Measurements from ENCODE around the gene PDRG1. TPM values are rescaled to one million over a fixed set of nuclear protein-coding genes. Genes with fewer than 3 reads are reported as not detected.
"Not testable (repeated sequence)": the region's sequence is repeated elsewhere in the genome, so short reads cannot be mapped to it uniquely, and the experiment has no call there.

Gene PDRG1
- total RNA-seq, 4 donors from 2014 or later: 5.1 to 6.6 (median 6.2) TPM

DNA sequence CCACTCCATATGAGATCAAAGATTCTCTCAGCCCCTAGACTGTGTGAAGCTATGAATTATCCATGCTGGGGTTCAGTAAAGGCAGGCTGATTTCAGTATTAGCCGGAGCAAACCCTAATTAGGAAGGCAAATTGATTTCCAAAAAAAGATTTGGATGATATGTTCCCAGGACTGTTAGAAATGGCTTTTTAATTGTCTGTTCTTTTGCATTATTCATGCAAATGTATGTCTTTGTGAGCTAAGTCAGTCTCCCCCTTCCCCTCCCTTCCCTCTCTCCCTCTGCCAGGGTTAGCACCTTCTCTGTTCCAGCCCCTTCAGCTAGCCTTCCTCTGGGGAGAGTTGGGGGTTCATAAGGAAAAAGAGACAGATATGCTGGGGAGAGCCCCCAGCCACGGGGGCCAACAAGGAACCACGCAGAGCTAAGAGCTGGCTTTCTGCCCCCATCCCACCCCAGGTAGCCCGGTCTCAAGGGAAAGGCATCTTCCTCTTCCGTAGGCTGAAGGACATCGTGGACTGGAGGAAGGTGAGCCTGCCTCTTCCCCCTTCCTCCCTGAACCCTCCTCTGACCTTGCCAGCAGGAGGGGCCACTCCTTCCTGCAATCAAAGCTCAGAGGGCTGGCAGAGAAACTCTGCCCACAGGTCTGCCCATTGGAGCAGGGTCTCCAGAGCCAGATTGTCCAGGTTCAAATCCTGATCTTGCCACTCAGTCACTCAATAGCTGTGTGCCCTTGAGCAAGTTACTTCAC, 32.3 kb downstream of the PDRG1 start:
- Histone ChIP-seq H3K4me1 (no peaks in the 10 kb centered on the region), H3K36me3 (no peaks in the 10 kb centered on the region), H3K27me3 (no peaks in the 10 kb centered on the region), H3K4me3 (no peak overlapping the region), H3K27ac (no peak overlapping the region), H3K9me3 (no peaks in the 10 kb centered on the region)
- TF ChIP-seq POLR2A (IDR thresholded peaks at IDR 0.05): no peak
- TF ChIP-seq, protein P1, sequence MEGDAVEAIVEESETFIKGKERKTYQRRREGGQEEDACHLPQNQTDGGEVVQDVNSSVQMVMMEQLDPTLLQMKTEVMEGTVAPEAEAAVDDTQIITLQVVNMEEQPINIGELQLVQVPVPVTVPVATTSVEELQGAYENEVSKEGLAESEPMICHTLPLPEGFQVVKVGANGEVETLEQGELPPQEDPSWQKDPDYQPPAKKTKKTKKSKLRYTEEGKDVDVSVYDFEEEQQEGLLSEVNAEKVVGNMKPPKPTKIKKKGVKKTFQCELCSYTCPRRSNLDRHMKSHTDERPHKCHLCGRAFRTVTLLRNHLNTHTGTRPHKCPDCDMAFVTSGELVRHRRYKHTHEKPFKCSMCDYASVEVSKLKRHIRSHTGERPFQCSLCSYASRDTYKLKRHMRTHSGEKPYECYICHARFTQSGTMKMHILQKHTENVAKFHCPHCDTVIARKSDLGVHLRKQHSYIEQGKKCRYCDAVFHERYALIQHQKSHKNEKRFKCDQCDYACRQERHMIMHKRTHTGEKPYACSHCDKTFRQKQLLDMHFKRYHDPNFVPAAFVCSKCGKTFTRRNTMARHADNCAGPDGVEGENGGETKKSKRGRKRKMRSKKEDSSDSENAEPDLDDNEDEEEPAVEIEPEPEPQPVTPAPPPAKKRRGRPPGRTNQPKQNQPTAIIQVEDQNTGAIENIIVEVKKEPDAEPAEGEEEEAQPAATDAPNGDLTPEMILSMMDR (IDR thresholded peaks at IDR 0.05): no peak
- no peak for DNase-seq

DNA sequence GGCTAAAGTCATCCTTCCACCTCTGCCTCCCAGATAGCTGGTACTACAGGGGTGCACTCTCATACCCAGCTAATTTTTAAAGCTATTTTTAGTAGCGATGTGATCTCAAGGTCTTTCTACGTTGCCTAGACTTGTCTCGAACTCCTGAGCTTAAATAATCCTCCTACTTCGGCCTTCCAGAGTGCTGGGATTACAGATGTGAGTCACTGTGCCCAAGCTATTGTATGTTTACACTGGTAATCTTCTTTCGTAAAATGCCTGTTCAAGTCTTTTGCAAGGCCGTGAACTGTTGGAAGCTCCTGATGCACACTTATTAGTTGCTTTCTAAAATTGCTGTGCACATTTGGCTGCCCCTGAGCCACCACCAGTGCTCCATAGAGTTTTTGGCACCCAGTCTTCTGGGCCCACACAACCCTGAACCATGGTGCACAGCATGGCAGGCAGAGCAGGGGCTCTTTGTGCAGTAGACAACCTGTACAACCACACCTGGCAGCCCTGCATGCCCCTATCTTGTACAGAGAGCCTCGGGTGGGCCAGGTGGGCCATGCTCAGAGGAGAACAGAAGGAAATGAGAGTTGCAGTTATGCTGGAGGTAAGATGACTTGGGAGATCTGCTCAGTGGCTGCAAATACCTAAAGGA, 33.3 kb downstream of the PDRG1 start:
- H3K4me1 ChIP-seq: no peaks in the 10 kb centered on the region
- TF ChIP-seq, protein P1 (IDR thresholded peaks at IDR 0.05): no peak
- no peak for TF ChIP-seq POLR2A (IDR thresholded peaks at IDR 0.05)
- no peak for DNase-seq
- H3K9me3 ChIP-seq: no peaks in the 10 kb centered on the region
- H3K4me3 ChIP-seq: no peak overlapping the region
- H3K27me3 ChIP-seq: no peaks in the 10 kb centered on the region
- no peaks in the 10 kb centered on the region for H3K36me3 ChIP-seq
- no peak overlapping the region for H3K27ac ChIP-seq

DNA sequence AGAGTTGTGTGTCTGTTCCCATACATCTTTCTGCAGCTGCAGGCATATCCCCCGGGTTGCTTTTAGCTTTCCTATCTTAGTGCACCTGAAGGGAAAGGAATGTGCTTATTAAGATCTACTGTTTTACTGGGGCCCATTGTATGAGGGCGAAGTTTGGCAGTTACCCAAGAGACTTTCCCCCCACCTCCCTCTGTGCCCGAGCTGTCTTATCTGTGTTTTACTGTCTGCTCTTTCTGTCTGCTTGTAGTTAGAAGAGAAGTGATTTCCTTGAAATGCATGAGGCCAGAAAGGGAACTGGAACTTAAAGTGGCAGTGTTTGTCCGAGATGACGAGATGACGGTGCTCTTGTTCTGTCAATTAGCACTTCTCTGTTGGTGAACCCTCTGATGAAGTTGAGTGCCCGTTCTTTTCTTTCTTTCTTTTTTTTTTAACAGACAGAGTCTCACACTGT, 33.9 kb downstream of the PDRG1 start:
- not testable (repeated sequence) for H3K4me1 ChIP-seq, H3K4me3 ChIP-seq, H3K36me3 ChIP-seq, H3K9me3 ChIP-seq, DNase-seq, H3K27ac ChIP-seq, H3K27me3 ChIP-seq

DNA sequence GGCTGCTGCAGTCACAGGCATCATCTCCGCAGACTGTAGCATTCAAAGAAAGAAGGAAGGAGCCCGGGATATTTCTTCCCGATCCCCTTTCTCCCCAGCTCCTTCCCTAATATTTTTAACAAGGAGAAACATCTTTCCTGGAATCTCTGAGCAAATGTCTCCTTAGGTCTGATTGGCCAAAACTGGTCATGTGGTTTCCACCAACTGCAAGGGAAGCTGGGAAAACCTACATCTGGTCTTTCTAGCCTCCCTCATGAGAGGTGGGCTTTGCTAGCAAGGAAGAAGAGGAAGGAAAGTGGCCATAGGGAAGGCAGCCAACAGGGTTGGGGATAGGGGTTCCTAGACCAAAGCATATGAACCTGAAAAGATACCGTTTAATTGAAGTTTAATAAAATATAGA, 35.1 kb downstream of the PDRG1 start:
- TF ChIP-seq, protein P1 (IDR thresholded peaks at IDR 0.05): no peak
- TF ChIP-seq POLR2A (IDR thresholded peaks at IDR 0.05): no peak

DNA sequence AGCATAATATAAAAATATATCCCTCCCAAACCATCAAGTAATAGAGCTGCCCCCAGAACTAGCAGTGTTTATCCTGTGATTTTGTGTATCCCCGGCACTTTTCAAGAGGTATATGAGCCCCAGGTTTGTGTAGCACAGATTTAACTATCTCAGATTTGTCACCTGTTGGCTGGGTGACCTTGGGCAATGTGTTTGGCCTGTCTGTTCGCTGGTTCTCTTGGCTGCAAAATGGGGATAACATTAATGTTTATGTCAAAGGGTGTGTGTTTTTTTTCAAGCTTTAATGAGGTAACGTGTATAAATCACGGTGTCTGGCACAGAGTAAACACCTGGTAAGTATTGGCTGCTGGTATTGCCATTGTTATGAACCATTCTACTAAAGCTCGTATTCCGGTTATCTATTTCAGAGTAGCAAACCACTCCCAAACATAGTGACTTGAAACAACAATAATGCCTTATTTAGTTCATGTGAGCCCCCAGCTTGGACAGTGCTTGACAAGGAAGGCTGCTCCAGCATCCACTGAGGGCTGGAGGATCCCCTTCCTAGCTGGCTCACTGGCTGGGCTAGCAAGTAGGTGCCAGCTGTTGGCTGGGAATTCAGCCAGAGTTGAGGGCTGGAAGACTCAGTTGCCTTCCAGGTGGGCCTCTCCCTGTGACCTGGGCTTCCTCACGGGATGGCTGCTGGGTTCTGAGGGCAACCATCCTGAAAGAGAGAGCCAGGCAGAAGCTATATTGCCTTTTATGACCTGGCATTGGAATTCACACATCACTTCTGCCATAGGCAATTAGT, 36.2 kb downstream of the PDRG1 start:
- no peaks in the 10 kb centered on the region for H3K4me1 ChIP-seq
- TF ChIP-seq, protein P1 (IDR thresholded peaks at IDR 0.05): no peak
- no peak for TF ChIP-seq POLR2A (IDR thresholded peaks at IDR 0.05)

More for the DNA sequence above, 35.1 kb downstream of the PDRG1 start:
- Histone ChIP-seq H3K36me3 (no peaks in the 10 kb centered on the region), H3K27me3 (no peaks in the 10 kb centered on the region), H3K9me3 (no peaks in the 10 kb centered on the region), H3K4me3 (no peak overlapping the region), H3K4me1 (no peaks in the 10 kb centered on the region), H3K27ac (no peak overlapping the region)
- DNase-seq: no peak

DNA sequence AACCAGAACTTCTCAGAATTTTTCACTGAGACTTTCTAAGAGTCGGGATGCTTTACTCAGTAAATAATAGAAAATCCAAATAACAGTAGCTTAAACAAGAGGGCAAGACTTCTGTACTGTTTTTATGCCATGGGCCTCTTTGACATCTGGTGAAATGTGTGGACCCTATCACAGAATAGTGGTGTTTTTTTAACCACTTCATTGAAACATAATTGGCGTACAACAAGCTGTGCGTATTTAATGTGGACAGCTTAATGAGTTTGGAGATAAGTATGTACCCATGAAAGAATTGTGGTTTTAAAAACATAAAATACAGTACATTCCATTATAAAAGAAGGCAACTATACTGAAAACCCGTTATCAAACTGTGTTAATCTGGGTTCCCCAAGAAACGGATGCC, 37.7 kb downstream of the PDRG1 start:
- Histone ChIP-seq H3K36me3 (no peaks in the 10 kb centered on the region), H3K9me3 (no peaks in the 10 kb centered on the region), H3K27ac (no peak overlapping the region), H3K4me3 (no peak overlapping the region), H3K27me3 (no peaks in the 10 kb centered on the region), H3K4me1 (no peaks in the 10 kb centered on the region)
- DNase-seq: no peak
- no peak for TF ChIP-seq POLR2A (IDR thresholded peaks at IDR 0.05)
- TF ChIP-seq, protein P1 (IDR thresholded peaks at IDR 0.05): no peak

More for the DNA sequence above, 36.2 kb downstream of the PDRG1 start:
- DNase-seq: no peak
- H3K27me3 ChIP-seq: no peaks in the 10 kb centered on the region
- H3K27ac ChIP-seq: no peak overlapping the region
- no peaks in the 10 kb centered on the region for H3K36me3 ChIP-seq
- H3K4me3 ChIP-seq: no peak overlapping the region
- H3K9me3 ChIP-seq: no peaks in the 10 kb centered on the region
